BLaER1 (cell line): ENCODE measurements around the gene ATP11C.
"Not testable (repeated sequence)": the region's sequence is repeated elsewhere in the genome, so short reads cannot be mapped to it uniquely, and the experiment has no call there.

Experiments used
- H3K27ac ChIP-seq: shearing (Covaris generic); formaldehyde crosslinking; 2 replicates; pipeline ENCODE4 v1.8.1; 2022
- H3K27me3 ChIP-seq: shearing (Covaris generic); formaldehyde crosslinking; 2 replicates; pipeline ENCODE4 v1.8.1; 2022
- H3K36me3 ChIP-seq: shearing (Covaris generic); formaldehyde crosslinking; 2 replicates; pipeline ENCODE4 v1.8.1; 2022
- H3K4me1 ChIP-seq: shearing (Covaris generic); formaldehyde crosslinking; 2 replicates; pipeline ENCODE4 v1.8.1; 2022
- H3K4me2 ChIP-seq: shearing (Covaris generic); formaldehyde crosslinking; 2 replicates; pipeline ENCODE4 v1.8.1; 2022
- H3K4me3 ChIP-seq: shearing (Covaris generic); formaldehyde crosslinking; 2 replicates; pipeline ENCODE4 v1.8.1; 2022
- H3K9ac ChIP-seq: shearing (Covaris generic); formaldehyde crosslinking; 2 replicates; pipeline ENCODE4 v1.8.1; 2022
- H3K9me3 ChIP-seq: shearing (Covaris generic); formaldehyde crosslinking; 2 replicates; pipeline ENCODE4 v1.8.1; 2022
- H4K20me1 ChIP-seq: shearing (Covaris generic); formaldehyde crosslinking; 2 replicates; pipeline ENCODE4 v1.8.1; 2022
- Cebpa-rat ChIP-seq: shearing (Covaris generic); IDR thresholded peaks from 2 replicates; pipeline ENCODE4 v1.8.1; 2022

ATP11C gene

DNA sequence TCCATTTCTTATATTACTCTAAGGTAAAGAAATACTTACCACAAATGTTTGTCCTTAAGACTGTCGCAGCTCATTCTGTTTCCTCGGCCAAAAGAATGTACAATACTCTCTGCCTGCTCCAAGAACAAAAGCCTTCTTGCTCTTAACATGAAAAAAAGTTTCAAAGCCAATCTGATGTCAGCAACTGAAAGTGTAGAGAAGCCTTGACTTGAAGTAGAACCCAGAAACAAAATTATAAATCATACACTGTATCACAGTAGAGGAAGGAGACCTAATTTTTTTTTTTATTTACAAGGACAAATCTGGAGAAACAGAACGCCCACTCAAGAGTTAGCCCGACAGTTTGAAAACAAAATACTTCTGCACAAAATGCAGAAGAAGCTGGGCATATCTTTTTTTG, 224.8 kb downstream of the ATP11C start, which contains the start of gene MCF2:
MCF2 (minus strand) TSS at position 101 of the 400 bp plus-strand sequence. CDS start 56,423 bp downstream, outside the sequence.
- no peaks in the 10 kb centered on the region; the same call in 1 of the 2 replicates for H4K20me1 ChIP-seq
- no peak within 1 kb of the TSS for H3K27ac ChIP-seq
- no peaks in the 10 kb centered on the region for H3K36me3 ChIP-seq
- H3K9ac ChIP-seq: no peak within 1 kb of the TSS
- H3K4me2 ChIP-seq: no peak within 1 kb of the TSS
- peaks cover 16% of the 10 kb centered on the region for H3K9me3 ChIP-seq
- H3K27me3 ChIP-seq: peaks cover 53% of the 10 kb centered on the region
- TF ChIP-seq Cebpa-rat: no peak
- no peaks in the 10 kb centered on the region for H3K4me1 ChIP-seq
- H3K4me3 ChIP-seq: no peak within 1 kb of the TSS

DNA sequence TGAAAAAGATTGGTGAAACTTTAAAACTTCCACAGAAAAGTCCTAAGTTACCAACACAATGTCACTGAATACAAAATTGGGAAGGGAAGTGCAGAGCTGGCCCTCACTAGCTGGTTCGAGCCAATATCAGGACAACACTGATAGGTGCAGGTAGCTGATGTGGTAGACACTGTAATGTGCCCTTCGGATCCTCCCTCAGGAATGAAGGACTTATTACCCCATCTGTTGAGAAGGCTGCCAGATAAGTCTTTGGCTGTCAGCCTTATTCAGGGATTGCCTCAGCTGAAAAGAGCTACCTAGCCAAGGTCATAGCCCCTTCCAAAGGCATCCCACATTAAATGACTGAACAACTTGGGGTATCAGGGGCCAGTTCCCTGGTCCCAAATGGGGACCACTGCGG, 230.2 kb downstream of the ATP11C start:
- no peaks in the 10 kb centered on the region; the same call in 1 of the 2 replicates for H4K20me1 ChIP-seq
- no peak for TF ChIP-seq Cebpa-rat
- no peak overlapping the region for H3K4me2 ChIP-seq
- H3K27ac ChIP-seq: no peak overlapping the region
- peaks cover 74% of the 10 kb centered on the region for H3K27me3 ChIP-seq
- no peak overlapping the region for H3K4me3 ChIP-seq
- H3K36me3 ChIP-seq: no peaks in the 10 kb centered on the region
- peaks cover 12% of the 10 kb centered on the region for H3K4me1 ChIP-seq
- H3K9me3 ChIP-seq: peaks cover 16% of the 10 kb centered on the region
- no peak overlapping the region for H3K9ac ChIP-seq

DNA sequence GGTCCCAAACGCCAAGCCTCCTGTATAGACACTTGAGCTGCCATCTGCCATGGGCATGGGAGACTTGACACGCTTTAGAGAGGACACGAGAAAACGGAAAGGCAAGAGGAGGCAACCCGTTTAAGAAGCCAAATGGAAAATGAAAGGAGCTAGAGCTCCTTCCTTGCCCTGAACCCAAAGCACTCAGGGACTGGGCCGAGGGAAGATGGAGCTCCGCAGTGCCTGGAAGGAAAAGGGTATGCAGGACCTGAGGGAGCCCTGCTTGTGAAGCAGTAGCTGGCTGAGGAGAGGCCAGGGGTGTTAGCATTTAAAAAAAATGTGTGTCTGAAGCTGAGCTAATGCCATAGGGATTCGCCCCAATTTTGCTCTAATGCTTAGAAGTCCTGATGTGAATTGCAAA, 239.9 kb downstream of the ATP11C start:
- H3K9ac ChIP-seq: no peak overlapping the region
- peaks cover 68% of the 10 kb centered on the region for H3K27me3 ChIP-seq
- no peaks in the 10 kb centered on the region for H4K20me1 ChIP-seq
- no peak overlapping the region for H3K4me2 ChIP-seq
- no peak overlapping the region for H3K27ac ChIP-seq
- no peak overlapping the region for H3K4me3 ChIP-seq
- H3K9me3 ChIP-seq: peaks cover 10% of the 10 kb centered on the region
- H3K36me3 ChIP-seq: no peaks in the 10 kb centered on the region
- H3K4me1 ChIP-seq: no peaks in the 10 kb centered on the region
- no peak for TF ChIP-seq Cebpa-rat

DNA sequence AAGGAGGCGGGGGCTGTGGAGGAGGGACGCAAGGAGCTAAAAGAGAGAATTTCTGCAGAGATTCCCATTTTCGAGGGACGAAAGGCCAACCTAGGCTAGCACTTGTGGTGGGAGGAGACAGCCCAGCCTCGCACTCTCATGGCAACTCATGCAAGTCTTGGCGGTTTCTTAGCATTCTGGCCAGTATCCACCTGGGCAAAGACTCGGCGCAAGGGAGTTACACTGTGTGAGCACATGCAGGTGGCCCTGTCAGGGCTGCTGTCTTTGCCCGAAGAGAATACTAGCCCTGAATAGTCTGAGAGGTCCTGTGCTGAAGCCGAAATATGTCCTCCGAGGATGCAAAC, 240.4 kb downstream of the ATP11C start:
- no peak overlapping the region for H3K9ac ChIP-seq
- no peak overlapping the region for H3K4me3 ChIP-seq
- H3K4me2 ChIP-seq: no peak overlapping the region
- H3K4me1 ChIP-seq: no peaks in the 10 kb centered on the region
- H3K36me3 ChIP-seq: no peaks in the 10 kb centered on the region
- no peaks in the 10 kb centered on the region for H4K20me1 ChIP-seq
- H3K9me3 ChIP-seq: peaks cover 10% of the 10 kb centered on the region
- H3K27me3 ChIP-seq: peaks cover 70% of the 10 kb centered on the region
- no peak for TF ChIP-seq Cebpa-rat
- no peak overlapping the region for H3K27ac ChIP-seq

DNA sequence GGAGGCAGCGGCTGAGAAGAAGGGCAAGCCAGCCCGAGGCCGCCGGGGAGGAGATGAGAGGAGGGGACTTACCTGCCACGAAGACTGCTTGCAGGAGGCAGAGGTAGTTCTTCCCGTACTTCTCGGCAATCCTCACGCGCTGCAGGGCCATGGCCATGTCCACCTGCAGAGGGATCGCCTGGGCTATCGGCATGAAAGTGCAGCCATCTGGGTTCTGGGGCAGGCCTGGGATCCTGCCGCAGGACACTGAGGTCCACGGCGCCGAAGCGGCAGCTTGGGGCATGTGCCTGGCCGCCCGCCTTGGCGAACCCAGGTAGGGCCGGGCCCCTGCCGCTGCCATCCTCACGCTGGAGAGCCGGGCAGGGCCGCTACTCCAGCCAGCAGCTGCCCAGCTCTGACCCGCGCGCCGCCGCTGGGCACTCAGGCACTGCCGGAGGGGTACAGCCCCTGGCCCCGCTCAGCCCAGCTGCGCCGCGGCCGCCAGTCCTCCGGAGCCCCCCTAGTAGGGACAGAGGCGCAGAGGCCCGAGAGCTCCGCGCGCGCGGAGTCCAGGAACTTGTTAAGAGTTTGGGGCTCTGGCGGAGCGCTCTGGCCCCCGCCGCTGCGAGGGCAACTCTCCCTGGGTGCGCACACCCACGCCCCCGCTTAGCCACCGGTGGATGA, 240.9 kb downstream of the ATP11C start:
- Histone ChIP-seq H3K9me3 (peaks cover 10% of the 10 kb centered on the region), H3K4me3 (no peak overlapping the region), H3K4me2 (no peak overlapping the region), H4K20me1 (no peaks in the 10 kb centered on the region), H3K36me3 (no peaks in the 10 kb centered on the region), H3K9ac (no peak overlapping the region), H3K4me1 (no peaks in the 10 kb centered on the region), H3K27ac (no peak overlapping the region), H3K27me3 (peaks cover 70% of the 10 kb centered on the region)
- TF ChIP-seq Cebpa-rat: no peak

DNA sequence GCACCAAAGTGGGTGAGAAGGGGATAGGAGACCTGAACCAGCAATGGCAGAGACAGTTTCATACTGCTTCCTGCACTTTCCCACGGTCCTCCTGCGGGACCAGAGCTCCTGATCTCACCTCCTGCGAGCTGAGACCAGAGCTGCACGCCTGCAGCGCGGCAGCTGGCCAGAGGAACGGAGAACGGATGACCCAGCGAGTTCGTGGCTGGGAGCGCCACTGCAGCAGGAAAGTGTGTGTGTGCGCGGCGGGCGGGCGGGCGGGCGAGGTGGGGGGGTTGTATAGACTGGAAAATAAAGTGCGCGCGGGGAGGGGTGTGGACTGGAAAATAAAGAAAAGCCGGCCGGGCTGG, 241.4 kb downstream of the ATP11C start:
- no peak for TF ChIP-seq Cebpa-rat
- Histone ChIP-seq H3K27me3 (peaks cover 73% of the 10 kb centered on the region), H3K9ac (no peak overlapping the region), H3K4me2 (no peak overlapping the region), H3K9me3 (peaks cover 10% of the 10 kb centered on the region), H3K4me1 (no peaks in the 10 kb centered on the region), H3K36me3 (no peaks in the 10 kb centered on the region), H3K27ac (no peak overlapping the region), H3K4me3 (no peak overlapping the region), H4K20me1 (no peaks in the 10 kb centered on the region)

DNA sequence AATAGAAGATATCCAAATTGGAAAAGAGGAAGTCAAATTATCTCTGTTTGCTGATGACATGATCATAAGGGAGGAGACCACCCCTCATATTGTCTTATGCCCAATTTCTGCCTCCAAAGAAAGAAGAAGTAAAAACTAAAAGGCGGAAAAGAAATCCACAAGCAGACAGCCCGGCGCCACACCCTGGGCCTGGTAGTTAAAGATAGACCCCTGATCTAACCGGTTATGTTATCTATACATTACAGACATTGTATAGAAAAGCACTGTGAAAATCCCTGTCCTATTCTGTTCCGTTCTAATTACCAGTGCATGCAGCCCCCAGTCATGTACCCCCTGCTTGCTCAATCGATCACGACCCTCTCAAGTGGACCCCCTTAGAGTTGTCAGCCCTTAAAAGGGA, 247.7 kb downstream of the ATP11C start:
- H3K4me1 ChIP-seq, H3K9me3 ChIP-seq, H4K20me1 ChIP-seq, H3K27ac ChIP-seq, H3K36me3 ChIP-seq, H3K9ac ChIP-seq, H3K4me2 ChIP-seq, H3K4me3 ChIP-seq: not testable (repeated sequence)
- peaks cover 96% of the 10 kb centered on the region for H3K27me3 ChIP-seq

DNA sequence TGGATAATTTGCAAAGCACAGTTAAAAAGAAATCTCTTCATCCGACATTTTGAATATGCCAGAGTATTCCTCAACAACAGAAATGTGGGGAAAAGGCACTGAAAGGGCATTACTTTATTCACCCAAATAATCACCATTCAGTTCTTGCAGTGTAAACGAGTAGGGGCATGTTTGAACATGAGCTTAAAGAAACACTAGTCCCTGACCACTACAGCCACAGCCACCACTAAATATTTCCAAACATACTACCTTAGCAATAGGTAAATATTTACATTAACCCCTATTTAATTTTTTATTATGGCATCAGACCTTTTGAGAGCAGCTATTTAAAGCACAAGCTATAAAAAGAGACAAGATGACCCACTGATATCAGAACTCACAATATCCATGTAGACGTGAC, 252.5 kb downstream of the ATP11C start:
- H3K9ac ChIP-seq: no peak overlapping the region
- TF ChIP-seq Cebpa-rat: no peak
- H4K20me1 ChIP-seq: no peaks in the 10 kb centered on the region
- peaks cover 5% of the 10 kb centered on the region; the same call in 1 of the 2 replicates for H3K4me1 ChIP-seq
- peaks cover 28% of the 10 kb centered on the region for H3K9me3 ChIP-seq
- H3K4me3 ChIP-seq: no peak overlapping the region
- no peak overlapping the region for H3K27ac ChIP-seq
- 0 out of 2 replicates have a peak, but pooled peaks cover 3% of the 10 kb centered on the region for H3K36me3 ChIP-seq
- H3K27me3 ChIP-seq: peaks cover 75% of the 10 kb centered on the region
- H3K4me2 ChIP-seq: no peak overlapping the region
